ENCODE data around the gene MACO1. TPM values are rescaled to one million over a fixed set of nuclear protein-coding genes. Genes with fewer than 3 reads are reported as not detected.

MACO1 gene
- total RNA-seq, 1 donor from 2014 or later, result 31.5 TPM

DNA sequence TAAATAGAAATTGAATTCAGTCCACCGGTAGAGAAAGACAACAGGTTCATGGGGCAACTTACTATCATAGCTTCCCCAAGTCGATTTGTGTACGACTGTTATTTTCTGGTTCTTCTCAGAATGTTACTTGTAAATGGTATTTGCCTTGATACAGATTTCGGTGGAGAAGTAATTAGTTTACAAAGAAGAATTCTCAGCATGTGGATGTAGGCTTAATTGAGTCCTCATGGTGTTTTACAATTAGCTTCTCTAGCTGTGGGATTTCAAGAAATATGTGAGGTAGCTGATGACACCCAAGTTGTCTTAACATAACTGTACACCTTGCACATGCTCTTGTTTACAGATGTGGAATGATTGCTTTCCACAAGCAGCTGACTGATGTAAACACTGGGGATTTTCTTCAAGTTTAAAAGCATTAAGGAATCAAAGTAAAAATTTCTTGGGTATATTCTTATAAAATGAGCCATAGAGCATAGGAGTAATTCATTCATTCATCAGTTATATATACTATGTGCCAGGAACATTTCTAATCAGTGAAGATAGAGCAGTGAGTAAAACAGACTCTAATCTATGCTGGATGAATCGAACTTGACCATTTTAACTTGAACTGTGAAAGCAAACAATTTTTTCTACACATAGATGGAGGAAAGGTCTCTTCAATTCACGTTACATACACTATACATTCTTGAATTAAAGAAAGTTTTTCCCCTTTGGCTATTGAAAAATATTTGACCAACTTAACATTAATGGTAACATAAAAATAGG, 1.4 kb downstream of the MACO1 start:
- Mint-ChIP-seq H3K4me1 (ENCODE audit: low read depth) (peaks cover 25% of the 10 kb centered on the region), H3K4me3 (ENCODE audit: low read depth) (peak overlapping the region; percentile 84), H3K27me3 (peaks cover 13% of the 10 kb centered on the region), H3K27ac (peak overlapping the region; percentile 68), H3K9me3 (ENCODE audit: low read depth) (no peaks in the 10 kb centered on the region), H3K36me3 (ENCODE audit: insufficient read depth) (no peaks in the 10 kb centered on the region)
- TF ChIP-seq, protein P1, sequence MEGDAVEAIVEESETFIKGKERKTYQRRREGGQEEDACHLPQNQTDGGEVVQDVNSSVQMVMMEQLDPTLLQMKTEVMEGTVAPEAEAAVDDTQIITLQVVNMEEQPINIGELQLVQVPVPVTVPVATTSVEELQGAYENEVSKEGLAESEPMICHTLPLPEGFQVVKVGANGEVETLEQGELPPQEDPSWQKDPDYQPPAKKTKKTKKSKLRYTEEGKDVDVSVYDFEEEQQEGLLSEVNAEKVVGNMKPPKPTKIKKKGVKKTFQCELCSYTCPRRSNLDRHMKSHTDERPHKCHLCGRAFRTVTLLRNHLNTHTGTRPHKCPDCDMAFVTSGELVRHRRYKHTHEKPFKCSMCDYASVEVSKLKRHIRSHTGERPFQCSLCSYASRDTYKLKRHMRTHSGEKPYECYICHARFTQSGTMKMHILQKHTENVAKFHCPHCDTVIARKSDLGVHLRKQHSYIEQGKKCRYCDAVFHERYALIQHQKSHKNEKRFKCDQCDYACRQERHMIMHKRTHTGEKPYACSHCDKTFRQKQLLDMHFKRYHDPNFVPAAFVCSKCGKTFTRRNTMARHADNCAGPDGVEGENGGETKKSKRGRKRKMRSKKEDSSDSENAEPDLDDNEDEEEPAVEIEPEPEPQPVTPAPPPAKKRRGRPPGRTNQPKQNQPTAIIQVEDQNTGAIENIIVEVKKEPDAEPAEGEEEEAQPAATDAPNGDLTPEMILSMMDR (IDR thresholded peaks at IDR 0.05; ENCODE audit: unreplicated experiment), result no peak
- no peak for DNase-seq (ENCODE audit: low spot score, unreplicated experiment)

DNA sequence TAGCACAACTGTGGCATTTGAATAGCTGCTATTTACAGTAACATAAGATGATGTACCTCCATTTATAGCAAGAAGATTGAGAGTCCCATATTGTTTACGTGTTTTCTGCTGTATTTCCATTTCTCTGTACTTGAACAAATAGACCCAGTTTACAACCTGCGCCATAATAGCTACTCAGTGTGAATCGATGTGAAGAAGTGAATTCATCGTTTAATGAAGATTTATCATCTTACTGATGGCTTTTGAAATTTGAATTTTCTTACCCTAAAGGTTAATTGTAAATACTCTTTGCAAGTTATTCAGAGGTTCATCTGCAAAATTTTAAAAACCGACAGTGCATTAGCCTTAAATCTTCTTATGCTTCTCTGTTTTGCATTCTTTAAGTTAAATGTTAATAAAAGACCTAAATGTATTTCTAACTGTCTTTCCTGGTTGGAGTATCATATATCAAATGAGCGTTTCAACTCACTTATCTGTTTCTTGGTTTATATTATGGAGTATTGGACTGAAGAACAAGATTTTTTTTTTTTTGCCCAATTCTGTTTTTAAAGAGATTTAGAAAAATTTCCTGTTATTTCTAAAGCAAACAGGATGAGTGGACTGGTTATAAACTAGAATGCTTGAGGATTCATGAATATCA, 2.2 kb downstream of the MACO1 start:
- Mint-ChIP-seq H3K9me3 (ENCODE audit: low read depth) (no peaks in the 10 kb centered on the region), H3K4me3 (ENCODE audit: low read depth) (peak overlapping the region; percentile 84), H3K27me3 (peaks cover 10% of the 10 kb centered on the region), H3K27ac (no peak overlapping the region), H3K4me1 (ENCODE audit: low read depth) (peaks cover 25% of the 10 kb centered on the region), H3K36me3 (ENCODE audit: insufficient read depth) (no peaks in the 10 kb centered on the region)
- no peak for DNase-seq (ENCODE audit: low spot score, unreplicated experiment)
- TF ChIP-seq, protein P1 (IDR thresholded peaks at IDR 0.05; ENCODE audit: unreplicated experiment), result no peak

DNA sequence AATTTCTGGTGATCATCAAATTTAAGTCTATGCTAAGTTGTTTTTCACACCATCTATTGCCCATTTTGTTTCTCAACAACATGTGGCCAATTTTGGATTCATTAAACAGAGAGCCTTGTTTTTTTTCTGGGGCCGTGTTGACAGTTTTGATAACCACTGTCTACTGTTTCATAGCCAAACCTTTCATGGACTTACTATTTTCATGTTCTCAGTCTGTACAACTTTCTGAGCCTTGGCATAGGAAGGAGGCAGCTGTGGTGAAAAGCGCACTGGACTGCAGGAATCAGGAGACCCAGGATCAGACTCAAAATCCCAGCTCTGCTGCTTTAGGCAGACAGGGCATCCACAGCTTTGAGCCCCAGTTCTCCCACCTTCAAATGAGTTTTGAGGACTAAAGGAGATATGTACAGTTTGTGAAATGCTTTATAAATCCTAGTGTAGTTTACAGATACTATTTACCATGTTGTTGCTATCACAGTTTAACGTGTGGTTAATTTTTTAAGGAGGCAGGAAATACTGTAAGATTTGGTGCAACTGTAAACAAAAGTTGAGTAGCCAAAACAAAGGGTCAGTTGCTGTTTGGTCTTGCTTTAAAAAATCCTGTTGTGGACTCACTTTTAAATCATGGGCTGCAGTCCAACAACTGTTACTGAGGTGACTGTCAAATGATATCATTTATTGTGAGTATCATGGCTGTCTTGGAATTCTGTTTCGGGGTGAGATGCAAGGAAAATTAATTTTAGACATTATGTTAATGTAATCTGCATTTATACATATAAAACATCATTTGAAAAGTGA, 2.9 kb downstream of the MACO1 start:
- peak overlapping the region; percentile 84 for H3K4me3 Mint-ChIP-seq (ENCODE audit: low read depth)
- peaks cover 8% of the 10 kb centered on the region for H3K27me3 Mint-ChIP-seq
- TF ChIP-seq, protein P1 (IDR thresholded peaks at IDR 0.05; ENCODE audit: unreplicated experiment), result no peak
- no peaks in the 10 kb centered on the region for H3K36me3 Mint-ChIP-seq (ENCODE audit: insufficient read depth)
- no peak for DNase-seq (ENCODE audit: low spot score, unreplicated experiment)
- H3K9me3 Mint-ChIP-seq (ENCODE audit: low read depth), result no peaks in the 10 kb centered on the region
- H3K27ac Mint-ChIP-seq, result no peak overlapping the region
- H3K4me1 Mint-ChIP-seq (ENCODE audit: low read depth), result peaks cover 25% of the 10 kb centered on the region

DNA sequence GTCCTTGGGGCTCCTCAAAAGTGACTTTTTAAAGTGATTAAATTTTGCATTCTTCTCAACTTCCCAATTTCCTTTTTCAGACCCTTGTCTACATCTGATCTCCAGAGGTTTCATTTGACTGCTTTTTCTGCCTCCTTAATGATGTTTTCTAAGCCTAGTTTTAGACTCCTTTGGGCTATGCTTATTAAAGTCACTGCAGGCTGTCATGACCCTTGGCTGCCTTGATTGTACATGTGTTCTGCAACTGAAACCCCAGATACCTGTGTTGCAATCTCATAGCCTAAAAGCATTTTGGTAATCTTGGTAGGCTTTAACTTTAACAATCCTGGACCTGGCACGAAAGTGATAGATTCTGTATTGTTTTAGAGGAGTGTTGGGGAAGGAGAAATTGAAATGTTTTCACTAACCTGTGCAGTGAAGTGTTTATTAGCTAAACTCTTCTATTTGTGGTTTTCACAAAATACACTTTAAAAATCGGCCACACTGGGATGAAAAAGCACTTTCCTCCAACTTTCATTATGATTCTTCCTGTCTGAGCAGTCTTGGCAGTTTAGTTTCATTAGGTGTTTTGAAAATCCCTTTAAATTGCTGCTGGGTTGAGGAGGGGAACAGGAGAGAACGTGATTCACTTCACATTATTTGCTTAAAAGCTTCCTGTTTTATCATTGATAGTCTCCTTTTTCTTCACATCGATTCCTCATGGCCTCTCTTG, 4.9 kb downstream of the MACO1 start:
- no peaks in the 10 kb centered on the region for H3K27me3 Mint-ChIP-seq

More for the DNA sequence above, 4.9 kb downstream of the MACO1 start:
- Mint-ChIP-seq H3K36me3 (ENCODE audit: insufficient read depth) (no peaks in the 10 kb centered on the region), H3K27ac (no peak overlapping the region), H3K4me1 (ENCODE audit: low read depth) (peaks cover 24% of the 10 kb centered on the region), H3K4me3 (ENCODE audit: low read depth) (no peak overlapping the region), H3K9me3 (ENCODE audit: low read depth) (no peaks in the 10 kb centered on the region)
- DNase-seq (ENCODE audit: low spot score, unreplicated experiment), result no peak
- TF ChIP-seq, protein P1 (IDR thresholded peaks at IDR 0.05; ENCODE audit: unreplicated experiment), result no peak

All from progenitor cell of endocrine pancreas (in vitro differentiated cells).